NCI-H526 (cell line): Measurements from ENCODE around the gene PTPN6.

Experiments used
- DNase-seq, 2 experiments: peaks; one replicate each; lab custom pipeline; 2025; lab: John Stamatoyannopoulos, UW

Gene PTPN6

GRCh38 chr12:7009512-7009911 lies 58.4 kb downstream of the PTPN6 start:
- no peak for DNase-seq
